Hepatocyte (in vitro differentiated cells): ENCODE data around the gene CDC34. TPM values are rescaled to one million over a fixed set of nuclear protein-coding genes. Genes with fewer than 3 reads are reported as not detected.

Experiments used
- DNase-seq: peaks from one replicate; pipeline ENCODE4 v3.0.0-alpha.2; 2016; ENCODE audit warnings: low spot score
- H2AFZ ChIP-seq: fragments of 200-600 bp; sonication (generic); 2 replicates; pipeline ENCODE4 v1.6.0; 2016; ENCODE audit warnings: antibody characterized with exemption, mild to moderate bottlenecking
- H3K27ac ChIP-seq: fragments of 200-600 bp; sonication (generic); 2 replicates; pipeline ENCODE4 v1.5.1; 2016; ENCODE audit warnings: mild to moderate bottlenecking
- H3K27me3 ChIP-seq: fragments of 200-600 bp; sonication (generic); 2 replicates; pipeline ENCODE4 v1.6.1; 2016
- H3K36me3 ChIP-seq: fragments of 200-600 bp; sonication (generic); replicated peaks from 2 replicates; pipeline ENCODE4 v1.5.1; 2016; ENCODE audit warnings: low read depth; ENCODE audit not compliant: insufficient read depth
- H3K4me1 ChIP-seq: fragments of 200-600 bp; sonication (generic); 2 replicates; pipeline ENCODE4 v1.5.1; 2016; ENCODE audit warnings: mild to moderate bottlenecking, moderate library complexity; ENCODE audit not compliant: insufficient read depth
- H3K4me2 ChIP-seq: fragments of 200-600 bp; sonication (generic); 2 replicates; pipeline ENCODE4 v1.6.0; 2016
- H3K4me3 ChIP-seq: fragments of 200-600 bp; sonication (generic); 2 replicates; pipeline ENCODE4 v1.5.1; 2016; ENCODE audit warnings: mild to moderate bottlenecking
- H3K79me2 ChIP-seq: fragments of 200-600 bp; sonication (generic); 2 replicates; pipeline ENCODE4 v1.6.0; 2017; ENCODE audit warnings: mild to moderate bottlenecking
- H3K9me2 ChIP-seq: fragments of 200-600 bp; sonication (generic); replicated peaks from 2 replicates; pipeline ENCODE4 v1.6.0; 2017; ENCODE audit warnings: mild to moderate bottlenecking; ENCODE audit not compliant: insufficient read depth
- H3K9me3 ChIP-seq: fragments of 200-600 bp; sonication (generic); 2 replicates; pipeline ENCODE4 v1.5.1; 2016; ENCODE audit warnings: low read depth, mild to moderate bottlenecking
- H4K20me1 ChIP-seq: fragments of 200-600 bp; sonication (generic); 2 replicates; pipeline ENCODE4 v1.6.0; 2016; ENCODE audit warnings: mild to moderate bottlenecking; ENCODE audit not compliant: insufficient read depth, poor library complexity, severe bottlenecking
- CTCF ChIP-seq: fragments of 200-600 bp; sonication (generic); IDR thresholded peaks from 2 replicates; pipeline ENCODE4 v1.5.1; 2016; ENCODE audit warnings: antibody characterized with exemption, mild to moderate bottlenecking; ENCODE audit not compliant: poor library complexity
- EZH2 ChIP-seq: fragments of 200-600 bp; sonication (generic); IDR thresholded peaks from 2 replicates; pipeline ENCODE4 v1.6.1; 2016; ENCODE audit warnings: antibody characterized with exemption, mild to moderate bottlenecking, borderline replicate concordance
- EZH2phosphoT487 ChIP-seq: fragments of 200-600 bp; sonication (generic); IDR thresholded peaks from one replicate; pipeline ENCODE4 v1.6.1; 2018; ENCODE audit warnings: antibody characterized with exemption, mild to moderate bottlenecking, low read depth, moderate library complexity; ENCODE audit not compliant: unreplicated experiment, severe bottlenecking
- WGBS: methylation state at CpG from one replicate; pipeline ENCODE4 v1.1.6; 2016; ENCODE audit warnings: low lambda C conversion rate; ENCODE audit errors: missing lambda C conversion rate; 5-methylcytosine and 5-hydroxymethylcytosine counted together
- polyA plus RNA-seq: library from polyadenylated mRNA; unstranded; fragments of >200 nt; fragmentation: Nextera tagmentation; extraction: Ambion mirVana; gene quantifications from 2 replicates; pipeline ENCODE4 v1.2.1, GENCODE V29; 2016
- total RNA-seq: library from RNA; depleted of rRNA; stranded (reverse); fragments of >200 nt; gene quantifications from 2 replicates; pipeline ENCODE4 v1.2.3, GENCODE V29; 2014

The CDC34 gene
- total and polyA plus RNA-seq, 2 experiments from 2014 or later: 105 to 196 TPM

GRCh38 chr19:535017-535835 is 3.7 kb downstream of the CDC34 start:
- TF ChIP-seq EZH2 (no peak), EZH2phosphoT487 (no peak), CTCF (no peak)
- Histone ChIP-seq H3K36me3 (no peaks in the 10 kb centered on the region), H3K27ac (no peak overlapping the region), H3K27me3 (no peaks in the 10 kb centered on the region), H4K20me1 (peaks cover 56% of the 10 kb centered on the region), H3K9me3 (no peaks in the 10 kb centered on the region), H2AFZ (no peak overlapping the region), H3K4me2 (no peak overlapping the region), H3K9me2 (no peaks in the 10 kb centered on the region), H3K79me2 (peaks cover 62% of the 10 kb centered on the region), H3K4me3 (no peak overlapping the region), H3K4me1 (peaks cover 18% of the 10 kb centered on the region)
- no peak for DNase-seq
- 85% methylated on average over 16 of the region's 16 CpGs for WGBS

GRCh38 chr19:536031-536880 is 4.7 kb downstream of the CDC34 start:
- H3K27me3 ChIP-seq: no peaks in the 10 kb centered on the region
- no peaks in the 10 kb centered on the region for H3K9me3 ChIP-seq
- no peaks in the 10 kb centered on the region for H3K9me2 ChIP-seq
- H3K4me1 ChIP-seq: peaks cover 18% of the 10 kb centered on the region
- no peak overlapping the region for H2AFZ ChIP-seq
- no peaks in the 10 kb centered on the region for H3K36me3 ChIP-seq
- WGBS: 95% methylated on average over 53 of the region's 55 CpGs
- peaks cover 59% of the 10 kb centered on the region for H3K79me2 ChIP-seq
- H3K4me2 ChIP-seq: no peak overlapping the region
- H4K20me1 ChIP-seq: peaks cover 56% of the 10 kb centered on the region
- TF ChIP-seq EZH2phosphoT487: no peak
- TF ChIP-seq EZH2: no peak
- no peak for TF ChIP-seq CTCF
- no peak overlapping the region for H3K4me3 ChIP-seq
- no peak overlapping the region for H3K27ac ChIP-seq
- DNase-seq: no peak

- H3K9me3 ChIP-seq: no peaks in the 10 kb centered on the region
- H3K36me3 ChIP-seq: no peaks in the 10 kb centered on the region
- peaks cover 18% of the 10 kb centered on the region for H3K4me1 ChIP-seq
- TF ChIP-seq EZH2: no peak
- TF ChIP-seq EZH2phosphoT487: no peak
- no peak for TF ChIP-seq CTCF
- peaks cover 56% of the 10 kb centered on the region for H4K20me1 ChIP-seq
- H2AFZ ChIP-seq: no peak overlapping the region
- no peak overlapping the region for H3K27ac ChIP-seq
- no peak overlapping the region for H3K4me3 ChIP-seq
- WGBS: 99% methylated on average over 15 of the region's 26 CpGs
- H3K79me2 ChIP-seq: peaks cover 57% of the 10 kb centered on the region
- H3K27me3 ChIP-seq: no peaks in the 10 kb centered on the region
- H3K4me2 ChIP-seq: no peak overlapping the region
- no peak for DNase-seq
- no peaks in the 10 kb centered on the region for H3K9me2 ChIP-seq
Observed at GRCh38 chr19:536881-537404, 5.4 kb downstream of the CDC34 start.
